B cell (primary cell): ENCODE results near the gene CPEB3.

Experiments used
- EZH2 ChIP-seq: IDR thresholded peaks from 2 replicates; pipeline ENCODE4 v1.6.1; 2012; ENCODE audit warnings: borderline replicate concordance, low read depth, mild to moderate bottlenecking, moderate library complexity, low read length; ENCODE audit not compliant: insufficient read depth, poor library complexity, severe bottlenecking
- TF ChIP-seq, protein P1 (sequence below): fragments of 200-600 bp; IDR thresholded peaks from one replicate; pipeline ENCODE4 v1.8.0; 2022; ENCODE audit warnings: antibody characterized with exemption, mild to moderate bottlenecking

DNA sequence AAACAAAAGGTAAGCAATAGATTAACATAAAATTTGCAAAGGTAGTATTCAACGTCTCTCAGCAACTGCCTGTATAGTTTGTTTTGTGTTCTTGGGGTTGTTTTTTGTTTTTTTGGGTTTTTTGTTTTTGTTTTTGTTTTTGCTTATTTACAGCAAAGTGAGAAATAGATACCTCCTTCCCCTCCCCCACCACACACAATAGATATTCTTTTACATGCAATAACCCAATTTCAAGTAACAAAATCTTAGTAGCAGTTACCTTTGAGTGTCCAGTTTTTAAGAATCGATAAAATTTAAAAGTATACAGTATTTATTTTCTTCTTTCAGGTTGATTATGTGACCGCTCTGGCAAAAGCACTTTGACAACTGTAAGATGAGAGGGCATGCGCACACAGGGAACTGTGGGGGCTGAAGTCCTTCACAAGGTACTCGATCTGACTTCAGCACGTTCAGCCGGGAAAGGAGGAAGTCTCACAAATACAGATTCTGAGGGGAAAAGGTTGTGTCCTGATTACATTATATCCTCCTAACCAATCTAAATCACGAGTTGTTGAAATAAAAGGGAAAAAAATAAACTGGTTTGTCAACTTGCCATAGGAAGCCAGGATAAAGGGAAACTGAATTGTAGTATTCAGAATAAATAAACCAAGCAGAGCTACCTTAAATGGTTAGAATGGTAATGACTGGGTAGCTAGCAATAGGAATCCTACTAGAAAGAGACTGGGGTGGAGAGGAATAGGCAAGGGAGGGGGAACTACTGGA, 47.8 kb downstream of the CPEB3 start:
- TF ChIP-seq, protein P1, sequence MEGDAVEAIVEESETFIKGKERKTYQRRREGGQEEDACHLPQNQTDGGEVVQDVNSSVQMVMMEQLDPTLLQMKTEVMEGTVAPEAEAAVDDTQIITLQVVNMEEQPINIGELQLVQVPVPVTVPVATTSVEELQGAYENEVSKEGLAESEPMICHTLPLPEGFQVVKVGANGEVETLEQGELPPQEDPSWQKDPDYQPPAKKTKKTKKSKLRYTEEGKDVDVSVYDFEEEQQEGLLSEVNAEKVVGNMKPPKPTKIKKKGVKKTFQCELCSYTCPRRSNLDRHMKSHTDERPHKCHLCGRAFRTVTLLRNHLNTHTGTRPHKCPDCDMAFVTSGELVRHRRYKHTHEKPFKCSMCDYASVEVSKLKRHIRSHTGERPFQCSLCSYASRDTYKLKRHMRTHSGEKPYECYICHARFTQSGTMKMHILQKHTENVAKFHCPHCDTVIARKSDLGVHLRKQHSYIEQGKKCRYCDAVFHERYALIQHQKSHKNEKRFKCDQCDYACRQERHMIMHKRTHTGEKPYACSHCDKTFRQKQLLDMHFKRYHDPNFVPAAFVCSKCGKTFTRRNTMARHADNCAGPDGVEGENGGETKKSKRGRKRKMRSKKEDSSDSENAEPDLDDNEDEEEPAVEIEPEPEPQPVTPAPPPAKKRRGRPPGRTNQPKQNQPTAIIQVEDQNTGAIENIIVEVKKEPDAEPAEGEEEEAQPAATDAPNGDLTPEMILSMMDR, result no peak
- no peak for TF ChIP-seq EZH2
